Neural cell (in vitro differentiated cells): ENCODE results near the gene YIPF5. TPM values are rescaled to one million over a fixed set of nuclear protein-coding genes. Genes with fewer than 3 reads are reported as not detected.
A peak's percentile ranks its signal among the peaks of the same experiment; 100 is the strongest.

Experiments
- H2AFZ ChIP-seq: fragments of 200-600, 300-800 bp; sonication (generic), shearing (Covaris generic); 2 replicates; pipeline ENCODE4 v1.6.0; 2014; ENCODE audit warnings: low read depth, mild to moderate bottlenecking, antibody characterized with exemption, low read length, moderate library complexity
- H3F3A ChIP-seq: fragments of 200-600 bp; shearing (Covaris generic); 2 replicates; pipeline ENCODE4 v1.6.1; 2016; ENCODE audit warnings: mild to moderate bottlenecking, moderate library complexity, mixed read lengths, antibody characterized with exemption, low read length; ENCODE audit not compliant: insufficient read depth, poor library complexity, severe bottlenecking
- H3K27ac ChIP-seq: fragments of 200-600, 300-800 bp; sonication (generic), shearing (Covaris generic); 2 replicates; pipeline ENCODE4 v1.5.1; 2014; ENCODE audit warnings: mild to moderate bottlenecking, low read length, moderate library complexity
- H3K27me3 ChIP-seq: fragments of 300-800, 200-600 bp; sonication (generic), shearing (Covaris generic); 2 replicates; pipeline ENCODE4 v1.6.0; 2014; ENCODE audit warnings: mild to moderate bottlenecking, low read depth, low read length, moderate library complexity; ENCODE audit not compliant: insufficient read depth
- H3K36me3 ChIP-seq: fragments of 300-800, 200-600 bp; sonication (generic), shearing (Covaris generic); 2 replicates; pipeline ENCODE4 v1.5.1; 2014; ENCODE audit warnings: mild to moderate bottlenecking, antibody characterized with exemption, low read length, moderate library complexity; ENCODE audit not compliant: insufficient read depth
- H3K4me2 ChIP-seq: fragments of 300-800, 200-600 bp; sonication (generic), shearing (Covaris generic); 2 replicates; pipeline ENCODE4 v1.6.0; 2014; ENCODE audit warnings: mild to moderate bottlenecking, low read length
- H3K4me3 ChIP-seq: fragments of 300-800, 200-600 bp; sonication (generic), shearing (Covaris generic); 2 replicates; pipeline ENCODE4 v1.5.1; 2014; ENCODE audit warnings: mild to moderate bottlenecking, low read length, moderate library complexity
- H3K79me2 ChIP-seq: fragments of 200-600 bp; shearing (Covaris generic); replicated peaks from 2 replicates; pipeline ENCODE4 v1.6.0; 2014; ENCODE audit warnings: mild to moderate bottlenecking, low read length, moderate library complexity; ENCODE audit not compliant: insufficient read depth
- H3K9ac ChIP-seq: fragments of 300-800, 200-600 bp; sonication (generic), shearing (Covaris generic); 2 replicates; pipeline ENCODE4 v1.6.1; 2016; ENCODE audit warnings: mild to moderate bottlenecking, low read length, mixed read lengths
- H3K9me2 ChIP-seq: fragments of 200-600 bp; shearing (Covaris generic); 2 replicates; pipeline ENCODE4 v1.6.1; 2016; ENCODE audit warnings: mild to moderate bottlenecking, low read length, mixed read lengths; ENCODE audit not compliant: insufficient read depth
- H3K9me3 ChIP-seq: fragments of 200-600, 300-800 bp; sonication (generic), shearing (Covaris generic); 2 replicates; pipeline ENCODE4 v1.6.1; 2016; ENCODE audit warnings: mild to moderate bottlenecking, mixed run types, low read length, moderate library complexity, mixed read lengths
- H4K20me1 ChIP-seq: fragments of 200-600 bp; shearing (Covaris generic); 2 replicates; pipeline ENCODE4 v1.6.1; 2016; ENCODE audit warnings: mild to moderate bottlenecking, mixed run types; ENCODE audit not compliant: insufficient read depth
- CTCF ChIP-seq: fragments of 450-650 bp; IDR thresholded peaks from 2 replicates; pipeline ENCODE4 v1.5.1; 2014; ENCODE audit warnings: antibody characterized with exemption, mild to moderate bottlenecking, moderate library complexity; ENCODE audit not compliant: poor library complexity, severe bottlenecking
- EP300 ChIP-seq: fragments of 450-650 bp; conservative IDR thresholded peaks from 2 replicates; pipeline ENCODE4 v1.6.1; 2014; ENCODE audit warnings: antibody characterized with exemption, mild to moderate bottlenecking, moderate library complexity; ENCODE audit not compliant: poor library complexity, severe bottlenecking
- EZH2 ChIP-seq: fragments of 200-600, 300-800 bp; shearing (Covaris generic), sonication (generic); IDR thresholded peaks from 2 replicates; pipeline ENCODE4 v1.6.1; 2014; ENCODE audit warnings: antibody characterized with exemption, low read length, borderline replicate concordance, mild to moderate bottlenecking; ENCODE audit not compliant: insufficient read depth, poor library complexity, severe bottlenecking
- MXI1 ChIP-seq: fragments of 450-650 bp; conservative IDR thresholded peaks from 2 replicates; pipeline ENCODE4 v1.6.1; 2014; ENCODE audit warnings: antibody characterized with exemption, mild to moderate bottlenecking; ENCODE audit not compliant: poor library complexity, severe bottlenecking
- POLR2AphosphoS5 ChIP-seq: IDR thresholded peaks from 2 replicates; pipeline ENCODE4 v1.6.1; 2012
- RAD21 ChIP-seq: fragments of 450-650 bp; conservative IDR thresholded peaks from 2 replicates; pipeline ENCODE4 v1.6.1; 2014; ENCODE audit warnings: antibody characterized with exemption, mild to moderate bottlenecking, moderate library complexity
- REST ChIP-seq: IDR thresholded peaks from 2 replicates; pipeline ENCODE4 v1.6.1; 2012; ENCODE audit warnings: borderline replicate concordance
- SMC3 ChIP-seq: fragments of 450-650 bp; conservative IDR thresholded peaks from 2 replicates; pipeline ENCODE4 v1.6.1; 2014; ENCODE audit warnings: antibody characterized with exemption, mild to moderate bottlenecking, moderate library complexity; ENCODE audit not compliant: poor library complexity
- TAF1 ChIP-seq: IDR thresholded peaks from 2 replicates; pipeline ENCODE4 v1.6.1; 2012; ENCODE audit warnings: low read depth
- polyA plus RNA-seq: library from polyadenylated mRNA; depleted of rRNA; stranded (reverse); fragments of >200 nt; gene quantifications from 2 replicates; pipeline ENCODE4 v1.2.3, GENCODE V29; 2014

Gene YIPF5
- polyA plus RNA-seq, 1 donor from 2014 or later = 59.6 TPM

GRCh38 chr5:144169904-144170275 is 569 bp downstream of the YIPF5 start:
- H3K4me2 ChIP-seq = peak overlapping the region; percentile 79
- peak overlapping the region; percentile 80 for H3K4me3 ChIP-seq
- H4K20me1 ChIP-seq = no peaks in the 10 kb centered on the region
- peak overlapping the region; percentile 78 for H3K9ac ChIP-seq
- no peaks in the 10 kb centered on the region for H3K27me3 ChIP-seq
- H3K27ac ChIP-seq = peak overlapping the region; percentile 74
- H3K9me3 ChIP-seq = no peaks in the 10 kb centered on the region
- H3F3A ChIP-seq = no peaks in the 10 kb centered on the region
- H3K36me3 ChIP-seq = peaks cover 1% of the 10 kb centered on the region
- H2AFZ ChIP-seq = peak overlapping the region; percentile 81
- H3K79me2 ChIP-seq = peaks cover 29% of the 10 kb centered on the region
- TF ChIP-seq EZH2 = no peak
- TF ChIP-seq CTCF = no peak
- no peak for TF ChIP-seq POLR2AphosphoS5
- no peak for TF ChIP-seq EP300
- TF ChIP-seq REST = no peak
- TF ChIP-seq SMC3 = no peak
- TF ChIP-seq RAD21 = no peak
- TF ChIP-seq MXI1 = no peak
- TF ChIP-seq TAF1 = no peak
- no peaks in the 10 kb centered on the region for H3K9me2 ChIP-seq

GRCh38 chr5:144167998-144168397 is 2.5 kb downstream of the YIPF5 start:
- H3K9me3 ChIP-seq = no peaks in the 10 kb centered on the region
- peaks cover 8% of the 10 kb centered on the region for H3K36me3 ChIP-seq
- H3K4me3 ChIP-seq = peak overlapping the region; percentile 80
- H3F3A ChIP-seq = no peaks in the 10 kb centered on the region
- H3K4me2 ChIP-seq = no peak overlapping the region
- no peaks in the 10 kb centered on the region for H3K9me2 ChIP-seq
- no peak overlapping the region for H2AFZ ChIP-seq
- TF ChIP-seq SMC3 (no peak), MXI1 (no peak), TAF1 (no peak), CTCF (no peak), RAD21 (no peak), EP300 (no peak), POLR2AphosphoS5 (no peak)
- H3K9ac ChIP-seq = no peak overlapping the region
- peaks cover 29% of the 10 kb centered on the region for H3K79me2 ChIP-seq
- H3K27me3 ChIP-seq = no peaks in the 10 kb centered on the region
- no peaks in the 10 kb centered on the region for H4K20me1 ChIP-seq
- no peak overlapping the region for H3K27ac ChIP-seq
